Measurements from ENCODE around the gene TAS2R16.

Gene TAS2R16

DNA sequence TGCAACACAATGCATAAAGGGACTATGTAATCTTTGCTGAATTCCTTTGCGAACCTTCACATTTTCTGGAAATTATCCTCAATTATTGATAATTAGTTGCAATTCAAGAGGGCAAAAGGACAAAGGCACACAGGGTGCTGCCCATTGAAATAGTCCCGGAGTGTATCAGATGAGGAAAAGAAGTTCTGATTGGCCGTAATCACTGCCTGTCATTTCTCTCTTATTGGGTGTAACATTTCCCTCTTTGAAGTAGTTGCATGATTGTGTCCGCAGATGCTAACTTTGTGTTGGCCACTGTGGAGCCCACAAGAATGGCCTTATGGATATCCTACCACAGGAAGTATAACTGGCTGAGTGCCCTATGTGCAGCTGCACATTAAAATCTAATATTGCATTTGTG is 35.1 kb upstream of the TAS2R16 start:
- no peaks in the 10 kb centered on the region for H3K9me3 ChIP-seq
- H3K36me3 ChIP-seq = no peaks in the 10 kb centered on the region
- no peak overlapping the region for H3K4me3 ChIP-seq (ENCODE audit: low read depth in 1 of 2, low read length in 1 of 2)
- H3K27ac ChIP-seq = no peak overlapping the region
- H3K4me1 ChIP-seq (ENCODE audit: control insufficient read depth in 1 of 2, insufficient read depth in 1 of 2, low read depth in 1 of 2, low read length in 1 of 2) = no peaks in the 10 kb centered on the region
- H3K27me3 ChIP-seq = no peaks in the 10 kb centered on the region
- TF ChIP-seq, protein P1, sequence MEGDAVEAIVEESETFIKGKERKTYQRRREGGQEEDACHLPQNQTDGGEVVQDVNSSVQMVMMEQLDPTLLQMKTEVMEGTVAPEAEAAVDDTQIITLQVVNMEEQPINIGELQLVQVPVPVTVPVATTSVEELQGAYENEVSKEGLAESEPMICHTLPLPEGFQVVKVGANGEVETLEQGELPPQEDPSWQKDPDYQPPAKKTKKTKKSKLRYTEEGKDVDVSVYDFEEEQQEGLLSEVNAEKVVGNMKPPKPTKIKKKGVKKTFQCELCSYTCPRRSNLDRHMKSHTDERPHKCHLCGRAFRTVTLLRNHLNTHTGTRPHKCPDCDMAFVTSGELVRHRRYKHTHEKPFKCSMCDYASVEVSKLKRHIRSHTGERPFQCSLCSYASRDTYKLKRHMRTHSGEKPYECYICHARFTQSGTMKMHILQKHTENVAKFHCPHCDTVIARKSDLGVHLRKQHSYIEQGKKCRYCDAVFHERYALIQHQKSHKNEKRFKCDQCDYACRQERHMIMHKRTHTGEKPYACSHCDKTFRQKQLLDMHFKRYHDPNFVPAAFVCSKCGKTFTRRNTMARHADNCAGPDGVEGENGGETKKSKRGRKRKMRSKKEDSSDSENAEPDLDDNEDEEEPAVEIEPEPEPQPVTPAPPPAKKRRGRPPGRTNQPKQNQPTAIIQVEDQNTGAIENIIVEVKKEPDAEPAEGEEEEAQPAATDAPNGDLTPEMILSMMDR (IDR thresholded peaks at IDR 0.05) = no peak

DNA sequence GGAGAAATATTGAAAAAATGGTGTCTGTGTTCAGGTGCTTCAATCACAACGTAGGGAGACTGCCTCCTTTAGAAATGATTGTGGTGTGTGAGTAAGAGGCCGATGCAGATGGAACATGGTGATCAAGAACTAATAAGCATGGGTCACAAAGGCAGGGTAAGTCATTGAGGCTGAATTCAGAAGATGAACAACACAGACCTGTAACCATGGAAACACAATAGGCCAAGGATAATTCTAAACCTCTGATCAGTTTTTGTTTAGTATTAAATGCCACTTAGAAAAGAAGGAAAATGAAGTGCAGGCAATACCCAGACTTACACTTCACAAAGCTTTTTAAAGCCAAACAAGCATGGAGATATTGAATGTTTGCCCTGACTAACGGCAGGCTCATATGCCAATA is 32.8 kb upstream of the TAS2R16 start:
- Histone ChIP-seq H3K27ac (no peak overlapping the region), H3K4me3 (ENCODE audit: low read depth in 1 of 2, low read length in 1 of 2) (no peak overlapping the region), H3K4me1 (ENCODE audit: control insufficient read depth in 1 of 2, insufficient read depth in 1 of 2, low read depth in 1 of 2, low read length in 1 of 2) (no peaks in the 10 kb centered on the region), H3K36me3 (no peaks in the 10 kb centered on the region), H3K27me3 (no peaks in the 10 kb centered on the region), H3K9me3 (no peaks in the 10 kb centered on the region)
- TF ChIP-seq, protein P1 (IDR thresholded peaks at IDR 0.05) = no peak

DNA sequence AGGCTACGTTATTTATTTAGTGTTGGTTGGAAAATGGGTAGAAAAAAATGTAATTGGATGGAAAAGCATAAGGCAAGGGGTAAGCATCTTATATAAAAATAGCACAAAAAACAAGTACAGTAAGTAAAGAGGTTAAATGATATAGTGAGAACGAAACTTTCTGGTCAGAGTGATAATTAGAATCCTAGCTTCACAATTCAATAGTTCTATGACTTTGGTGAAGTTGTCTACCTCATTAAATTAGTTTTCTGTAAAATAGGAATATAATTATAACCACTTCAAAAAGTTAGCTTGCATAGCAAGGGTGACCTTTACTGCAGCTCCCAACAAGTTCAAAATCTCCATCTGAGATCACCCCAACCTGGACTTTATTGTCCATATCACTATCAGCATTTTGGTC is 30.8 kb upstream of the TAS2R16 start:
- H3K27me3 ChIP-seq = no peaks in the 10 kb centered on the region
- H3K36me3 ChIP-seq = no peaks in the 10 kb centered on the region
- no peaks in the 10 kb centered on the region for H3K4me1 ChIP-seq (ENCODE audit: control insufficient read depth in 1 of 2, insufficient read depth in 1 of 2, low read depth in 1 of 2, low read length in 1 of 2)
- TF ChIP-seq, protein P1 (IDR thresholded peaks at IDR 0.05) = no peak
- no peak overlapping the region for H3K4me3 ChIP-seq (ENCODE audit: low read depth in 1 of 2, low read length in 1 of 2)
- H3K27ac ChIP-seq = no peak overlapping the region
- no peaks in the 10 kb centered on the region for H3K9me3 ChIP-seq

DNA sequence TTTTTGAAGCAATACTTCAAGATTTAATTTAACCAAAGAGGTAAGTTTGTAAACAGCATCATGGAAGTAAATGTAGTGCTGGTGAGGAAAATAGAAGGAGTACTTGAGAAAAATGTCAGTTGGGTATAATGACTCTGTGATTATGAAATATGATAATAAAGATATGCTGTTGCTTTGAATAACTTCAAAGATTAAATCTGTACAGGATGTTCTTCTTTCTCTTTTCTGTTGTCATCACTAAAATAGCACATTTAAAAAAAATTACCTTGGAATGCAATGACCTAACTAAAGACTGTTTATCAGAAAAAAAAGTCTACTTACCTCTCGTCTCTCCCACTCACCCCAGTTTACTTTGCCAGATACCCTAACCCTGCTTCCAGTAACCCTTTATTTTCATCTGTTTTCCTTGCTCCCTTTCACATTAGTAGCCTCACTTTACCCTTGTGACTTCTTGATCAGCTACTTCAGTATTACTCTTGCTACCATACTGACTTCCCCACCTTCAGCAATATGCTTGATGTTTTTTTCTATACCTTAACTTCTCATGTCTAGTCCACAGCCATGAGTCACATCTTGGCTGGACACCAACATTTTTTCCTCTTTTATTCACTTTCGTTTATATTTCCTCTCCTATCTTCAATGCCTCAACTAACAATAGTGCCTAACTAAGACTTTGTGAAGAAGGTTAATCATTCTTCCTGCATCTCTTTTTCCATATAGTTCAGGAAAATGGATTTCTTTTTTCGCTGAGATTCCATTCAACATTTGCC is 29.7 kb upstream of the TAS2R16 start:
- H3K4me1 ChIP-seq (ENCODE audit: control insufficient read depth in 1 of 2, insufficient read depth in 1 of 2, low read depth in 1 of 2, low read length in 1 of 2) = no peaks in the 10 kb centered on the region
- H3K9me3 ChIP-seq = no peaks in the 10 kb centered on the region
- TF ChIP-seq, protein P1 (IDR thresholded peaks at IDR 0.05) = no peak
- H3K27me3 ChIP-seq = no peaks in the 10 kb centered on the region
- H3K27ac ChIP-seq = no peak overlapping the region
- no peaks in the 10 kb centered on the region for H3K36me3 ChIP-seq
- no peak overlapping the region for H3K4me3 ChIP-seq (ENCODE audit: low read depth in 1 of 2, low read length in 1 of 2)

DNA sequence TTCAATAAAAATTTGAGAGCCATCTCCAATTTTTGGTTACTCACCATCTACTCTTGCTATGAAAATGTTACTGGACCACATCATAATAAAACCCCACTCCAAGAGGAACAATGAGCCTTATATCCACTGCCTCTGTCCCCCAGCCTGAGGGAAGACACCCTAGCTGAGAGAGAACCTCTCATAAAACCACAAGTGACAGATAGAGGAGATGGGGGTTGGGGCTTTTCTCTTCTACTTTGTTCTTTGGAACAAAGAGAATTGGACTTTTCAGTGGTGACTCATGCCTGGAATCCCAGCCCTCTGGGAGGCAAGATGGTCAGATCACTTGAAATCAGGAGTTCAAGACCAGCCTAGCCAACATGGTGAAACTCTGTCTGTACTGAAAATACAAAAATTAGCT is 27.6 kb upstream of the TAS2R16 start:
- no peaks in the 10 kb centered on the region for H3K36me3 ChIP-seq
- TF ChIP-seq, protein P1 (IDR thresholded peaks at IDR 0.05) = no peak
- H3K9me3 ChIP-seq = no peaks in the 10 kb centered on the region
- no peak overlapping the region for H3K4me3 ChIP-seq (ENCODE audit: low read depth in 1 of 2, low read length in 1 of 2)
- no peaks in the 10 kb centered on the region for H3K27me3 ChIP-seq
- H3K4me1 ChIP-seq (ENCODE audit: control insufficient read depth in 1 of 2, insufficient read depth in 1 of 2, low read depth in 1 of 2, low read length in 1 of 2) = no peaks in the 10 kb centered on the region
- no peak overlapping the region for H3K27ac ChIP-seq
